T-helper 22 cell (primary cell): ENCODE results near the gene TMEM18.
"Not testable (repeated sequence)": the region's sequence is repeated elsewhere in the genome, so short reads cannot be mapped to it uniquely, and the experiment has no call there.

Experiments used
- DNase-seq: peaks from one replicate; pipeline ENCODE4 v3.0.0-alpha.2; 2020; ENCODE audit warnings: low read depth

TMEM18 gene

DNA sequence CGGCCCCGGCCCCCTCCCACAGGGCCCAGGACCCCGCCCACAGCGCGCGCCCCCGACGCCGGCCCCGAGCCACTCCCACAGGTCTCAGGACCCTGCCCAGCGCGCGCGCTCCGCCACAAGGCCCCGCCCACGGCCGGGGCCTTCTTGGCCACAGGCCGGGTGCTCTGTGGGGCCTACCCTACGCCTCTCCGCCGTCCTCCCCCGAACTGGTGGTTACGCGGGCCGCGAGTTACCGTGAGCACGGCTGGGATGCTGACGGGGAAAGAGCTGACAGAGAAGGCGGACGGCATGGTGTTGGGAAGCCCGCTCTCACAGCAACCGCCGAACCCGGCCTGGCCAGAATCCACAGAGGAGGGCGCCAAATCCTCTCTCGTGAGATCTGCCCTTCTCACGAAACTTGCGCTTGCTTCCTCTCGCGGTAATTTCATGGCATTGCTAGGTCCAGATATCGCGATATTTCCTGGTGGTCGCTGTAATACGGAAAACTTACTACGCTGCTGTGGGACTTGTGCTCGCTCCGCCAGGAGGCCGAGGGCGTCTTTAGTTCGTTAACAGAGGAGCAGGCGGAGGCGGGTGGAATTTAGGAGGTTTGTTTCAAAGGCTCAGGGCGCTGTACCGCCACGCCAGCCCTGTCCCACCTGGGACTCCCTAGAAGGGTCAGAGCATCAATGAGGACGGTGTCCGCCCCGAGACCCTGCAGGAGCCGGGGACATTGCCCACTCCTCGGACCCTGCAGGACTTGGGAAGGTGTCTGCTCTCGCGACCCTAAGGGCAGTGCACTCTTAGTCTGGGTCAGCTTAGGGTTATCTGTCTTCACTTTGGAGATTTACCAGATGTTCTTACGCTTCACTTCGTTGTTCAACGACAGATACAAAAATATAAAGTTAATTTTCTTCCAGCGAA, at the start of gene TMEM18:
TMEM18 (minus strand) TSS at position 351 of the 903 bp plus-strand sequence; CDS start at position 290, 61 bp downstream.
- peak; percentile 87 for DNase-seq

DNA sequence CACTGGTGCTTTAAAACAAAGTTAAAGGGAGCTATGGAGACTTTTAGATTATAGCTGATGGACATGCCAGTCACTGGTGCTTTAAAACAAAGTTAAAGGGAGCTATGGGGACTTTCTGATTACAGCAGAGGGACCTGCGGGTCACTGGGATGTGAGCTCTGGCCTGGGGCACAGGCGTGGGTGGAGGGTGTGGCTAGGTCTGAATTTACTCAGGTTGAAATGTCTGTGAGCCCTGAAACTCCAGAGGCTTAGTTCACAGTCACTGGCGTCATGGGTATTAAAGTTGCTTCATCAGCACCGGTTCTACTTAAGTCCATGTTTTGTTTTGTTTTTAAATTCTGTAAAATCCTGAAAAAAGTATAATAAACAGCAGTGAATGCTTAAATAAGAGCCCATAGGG, 49.0 kb upstream of the TMEM18 start:
- no peak for DNase-seq

DNA sequence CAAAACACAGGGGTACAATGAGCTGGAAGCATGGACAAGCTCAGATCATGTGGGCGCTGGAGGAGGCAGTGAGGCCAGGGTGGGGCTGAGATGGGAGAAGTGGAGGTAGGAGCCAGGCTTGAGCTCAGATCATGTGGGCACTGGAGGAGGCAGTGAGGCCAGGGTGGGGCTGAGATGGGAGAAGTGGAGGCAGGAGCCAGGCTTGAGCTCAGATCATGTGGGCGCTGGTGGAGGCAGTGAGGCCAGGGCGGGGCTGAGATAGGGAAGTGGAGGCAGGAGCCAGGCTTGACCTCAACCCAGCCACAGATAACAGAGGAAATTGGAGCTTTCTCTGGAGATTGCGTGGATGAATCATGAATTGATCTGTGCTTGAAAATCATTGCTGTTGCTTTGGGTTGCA, 48.3 kb upstream of the TMEM18 start:
- DNase-seq = no peak

DNA sequence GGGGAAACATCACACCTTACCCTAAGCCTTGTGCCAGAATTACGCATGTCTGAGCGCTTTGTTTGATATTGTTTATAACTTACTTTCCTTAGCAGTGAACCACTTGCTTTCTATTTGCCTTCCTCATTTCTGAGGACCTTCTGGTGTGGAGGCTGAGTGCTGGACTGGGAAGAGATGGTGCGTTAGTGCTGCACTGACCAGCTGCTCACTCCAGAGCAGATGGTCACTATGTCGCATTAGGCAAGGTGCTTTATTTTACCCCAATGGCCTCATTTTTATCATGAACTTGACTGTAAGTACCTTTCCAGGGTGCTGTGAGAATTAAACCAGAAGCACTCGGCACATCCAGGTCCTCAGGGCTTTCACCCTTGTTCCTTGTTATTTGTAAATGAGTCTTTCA, 46.6 kb upstream of the TMEM18 start:
- no peak for DNase-seq

DNA sequence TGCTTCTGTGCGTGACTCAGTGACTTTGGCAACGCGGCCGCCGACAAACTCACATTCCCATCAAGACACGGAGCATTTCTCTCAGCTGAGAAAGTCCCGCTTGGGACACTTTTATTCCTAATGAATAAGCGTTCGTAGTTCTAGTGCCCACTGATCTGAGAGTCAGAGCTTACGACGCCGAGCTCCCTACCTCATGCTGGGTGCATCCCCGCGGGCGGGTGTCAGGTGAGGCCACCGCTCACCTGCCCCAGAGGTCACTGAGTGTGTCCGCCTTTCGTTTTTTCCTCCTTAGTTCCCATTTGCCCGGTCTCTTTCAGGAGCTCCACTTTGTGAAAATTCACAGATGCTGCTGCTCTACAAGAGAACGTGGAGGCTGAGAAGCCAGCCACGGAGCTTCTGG, 43.6 kb upstream of the TMEM18 start:
- DNase-seq = no peak

DNA sequence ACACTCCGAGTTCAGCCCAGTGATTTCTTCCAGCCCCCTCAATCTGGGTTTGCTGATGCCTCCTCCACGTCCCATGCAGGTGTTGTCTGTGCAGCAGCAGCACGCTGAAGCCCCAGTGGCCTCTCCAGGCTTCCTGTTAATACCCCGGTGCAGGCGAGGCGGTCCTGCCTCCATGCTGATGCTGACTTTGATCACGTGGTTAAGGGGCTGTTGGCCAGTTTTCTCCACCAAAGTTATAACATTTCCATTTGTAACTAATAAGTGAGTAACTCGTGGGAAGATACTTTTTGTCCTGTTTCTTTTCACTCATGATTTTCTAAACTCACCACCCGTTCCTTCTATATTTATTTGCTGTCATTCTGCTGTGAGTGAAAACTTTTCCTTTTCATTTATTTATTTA, 42.5 kb upstream of the TMEM18 start:
- no peak for DNase-seq

DNA sequence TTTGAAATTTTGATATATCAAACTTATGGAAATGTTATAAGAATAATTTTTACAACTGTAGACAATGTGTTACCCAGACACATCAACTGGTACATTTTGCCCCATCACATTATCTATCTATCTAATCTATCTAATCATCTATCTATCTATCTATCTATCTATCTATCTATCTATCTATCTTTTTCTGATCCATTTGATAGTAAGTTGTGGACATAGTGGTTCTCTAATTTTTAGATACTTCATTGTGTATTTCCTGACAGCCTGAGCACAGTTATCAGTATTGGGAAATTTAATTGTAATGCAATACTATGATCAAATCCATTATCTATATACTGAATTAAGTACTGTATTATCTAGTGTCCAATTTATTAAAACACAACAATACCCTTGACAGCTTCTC, 42.0 kb upstream of the TMEM18 start:
- DNase-seq = no peak

DNA sequence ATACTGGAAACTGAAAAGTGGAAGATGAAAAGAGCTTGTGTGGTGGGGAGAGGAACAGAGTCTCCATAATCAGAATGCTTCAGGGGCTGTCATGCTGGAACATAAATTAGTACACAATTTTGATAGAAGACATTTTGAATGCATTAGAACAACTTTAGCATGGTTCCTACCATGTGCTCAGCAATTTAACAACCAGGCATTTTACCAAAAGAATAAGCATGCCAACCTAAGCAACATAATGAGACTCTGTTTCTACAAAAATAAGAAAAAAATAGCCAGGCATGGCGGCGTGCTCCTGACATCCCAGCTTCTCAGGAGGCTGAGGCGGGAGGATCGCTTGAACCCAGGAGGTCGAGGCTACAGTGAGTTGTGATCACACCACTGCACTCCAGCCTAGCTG, 40.5 kb upstream of the TMEM18 start:
- DNase-seq = no peak

DNA sequence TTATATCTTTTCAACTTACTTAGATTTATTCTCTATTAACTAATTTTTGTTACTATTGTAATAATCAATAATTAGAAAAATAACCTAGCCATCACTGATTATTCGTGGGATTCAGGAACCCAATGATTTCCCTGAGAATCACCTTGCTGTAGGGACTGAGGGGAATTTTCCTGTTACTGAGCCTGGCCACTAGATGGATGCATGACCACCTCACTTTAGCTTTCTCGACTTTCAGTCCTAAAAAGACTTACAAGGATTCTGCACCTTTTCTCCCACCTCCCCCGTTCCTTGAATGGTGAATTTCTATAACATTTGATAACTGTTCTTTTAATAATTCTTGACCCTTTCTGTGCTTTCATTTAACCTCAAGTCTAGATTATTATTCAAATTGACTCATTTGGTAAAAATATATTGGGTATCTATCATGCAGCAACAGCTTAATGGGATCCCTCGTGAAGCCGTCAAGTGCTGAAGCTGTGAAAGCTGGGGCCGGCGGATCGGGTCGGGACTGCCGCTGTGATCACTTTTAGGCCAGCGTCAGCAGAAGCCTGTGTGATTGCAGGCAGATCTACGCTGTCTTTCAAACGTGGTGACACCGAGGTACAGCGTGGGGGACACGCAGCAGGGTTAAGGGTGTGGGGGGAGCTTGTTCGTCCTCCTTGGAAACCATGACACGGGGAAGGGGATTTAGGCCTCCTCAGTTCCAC, 38.8 kb upstream of the TMEM18 start:
- no peak for DNase-seq

DNA sequence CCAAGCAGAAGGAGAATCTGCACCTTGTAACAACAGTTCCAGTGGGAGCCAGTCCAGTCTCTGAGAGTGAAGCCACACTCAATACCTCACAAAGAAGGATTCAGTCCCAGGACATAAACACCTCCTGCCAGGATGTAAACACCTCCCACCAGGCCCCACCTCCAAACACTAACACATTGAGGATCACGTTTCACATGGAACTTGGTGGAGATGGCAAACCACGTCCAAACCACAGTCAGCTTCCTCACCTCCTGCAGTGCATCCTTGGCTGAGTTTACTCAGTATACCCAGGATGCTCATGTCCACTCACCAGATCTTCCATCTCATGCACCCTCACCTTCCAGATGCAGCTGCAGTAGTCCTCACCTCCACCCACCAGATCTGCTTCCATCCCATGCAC, 37.8 kb upstream of the TMEM18 start:
- DNase-seq = no peak

DNA sequence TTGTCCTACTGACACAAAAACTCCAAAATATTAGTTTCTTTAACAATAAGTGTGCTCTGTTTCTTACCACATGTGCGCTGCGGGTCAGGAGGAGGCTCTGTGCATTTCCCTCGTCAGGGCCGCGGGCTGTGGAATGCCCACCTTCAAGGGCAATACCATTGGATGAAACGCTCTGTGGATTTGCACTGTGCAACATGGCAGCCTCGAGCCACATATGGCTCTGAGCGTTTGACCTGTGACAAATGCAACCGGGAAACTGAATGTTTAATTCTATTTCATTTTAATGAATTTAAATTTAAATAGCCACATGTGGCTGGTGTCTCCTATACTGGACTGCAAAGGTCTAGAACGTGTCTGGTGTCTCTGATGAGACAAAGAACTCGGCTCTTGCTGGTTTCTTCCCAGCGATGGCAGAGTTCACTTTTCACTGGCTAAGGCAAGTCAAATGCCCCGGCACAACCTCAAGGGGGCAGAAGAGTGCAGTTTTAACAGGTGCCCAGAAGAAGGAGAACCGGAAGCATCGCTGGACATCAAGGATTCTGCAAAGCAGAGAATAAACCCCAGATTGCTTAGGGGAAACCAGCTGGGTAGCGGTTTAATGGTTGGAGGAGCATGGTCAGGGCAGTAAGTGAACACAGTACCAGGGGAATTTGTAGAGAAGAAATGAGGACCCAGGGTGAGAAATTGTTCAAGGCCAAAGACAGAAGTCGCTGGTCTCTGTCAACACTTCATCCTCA, 37.0 kb upstream of the TMEM18 start:
- DNase-seq = no peak

DNA sequence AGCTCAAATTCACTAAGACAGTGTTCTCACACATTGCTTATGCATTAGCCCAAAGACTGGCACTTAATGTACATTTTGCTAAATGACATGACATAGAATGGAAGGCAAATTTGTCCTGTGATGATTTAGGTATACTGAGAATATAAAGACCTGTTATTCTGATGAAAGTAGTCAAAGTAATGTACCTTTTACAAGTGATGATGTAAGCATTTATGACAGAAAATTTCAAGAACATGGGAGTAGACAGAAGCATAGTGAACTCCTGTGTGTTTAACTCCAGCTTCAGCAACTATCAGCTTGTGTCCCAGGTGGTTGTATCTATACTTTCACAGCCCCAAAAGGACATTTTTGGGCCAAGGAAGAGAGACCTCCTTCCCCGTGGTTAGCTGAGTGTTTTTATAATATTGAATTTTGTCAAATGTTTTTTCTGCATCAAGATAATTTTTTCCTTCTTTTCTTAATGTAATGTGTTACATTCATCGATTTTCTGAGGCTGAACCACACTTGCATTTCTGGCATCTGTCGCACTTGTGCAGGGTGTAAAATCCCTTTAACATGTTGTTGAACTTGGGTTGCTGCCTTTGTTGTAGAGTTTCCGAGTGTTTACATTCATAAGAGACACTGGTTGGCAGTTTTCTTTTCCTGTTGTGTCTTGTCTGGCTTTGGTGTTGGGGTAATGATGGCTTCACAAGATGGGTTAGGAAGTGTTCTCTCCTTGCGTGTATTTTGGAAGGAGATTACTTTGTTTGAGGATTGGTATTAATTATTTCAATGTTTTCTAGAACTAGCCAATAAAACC, 33.9 kb upstream of the TMEM18 start:
- DNase-seq = no peak

DNA sequence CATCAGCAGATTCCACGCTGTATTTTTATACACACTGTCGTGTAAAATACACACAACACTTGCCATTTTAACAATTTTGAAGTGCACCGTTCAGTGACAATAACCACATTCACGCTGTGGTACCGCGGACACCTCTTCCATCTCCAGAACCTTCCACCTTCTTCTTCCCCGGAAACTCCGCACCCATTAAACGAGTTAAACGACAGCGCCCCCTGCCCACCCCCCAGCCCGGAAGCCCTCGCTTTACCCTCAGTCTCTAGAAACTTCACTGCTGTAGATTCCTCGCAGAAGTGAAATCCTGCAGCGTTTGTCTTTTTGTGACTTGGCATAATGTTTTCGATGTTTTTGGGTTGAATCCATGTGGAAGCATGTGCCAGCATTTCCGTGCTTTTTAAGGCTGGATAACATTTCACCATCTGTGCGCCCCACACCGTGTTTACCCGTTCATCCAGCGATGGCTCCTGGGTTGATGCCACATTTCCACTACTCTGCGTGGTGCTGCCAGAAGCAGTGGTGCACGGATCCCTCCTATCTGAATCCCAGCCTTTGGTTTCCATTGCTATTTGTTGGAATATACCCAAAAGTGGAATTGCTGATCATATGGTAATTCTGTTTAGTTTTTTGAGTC, 32.0 kb upstream of the TMEM18 start:
- DNase-seq = no peak

DNA sequence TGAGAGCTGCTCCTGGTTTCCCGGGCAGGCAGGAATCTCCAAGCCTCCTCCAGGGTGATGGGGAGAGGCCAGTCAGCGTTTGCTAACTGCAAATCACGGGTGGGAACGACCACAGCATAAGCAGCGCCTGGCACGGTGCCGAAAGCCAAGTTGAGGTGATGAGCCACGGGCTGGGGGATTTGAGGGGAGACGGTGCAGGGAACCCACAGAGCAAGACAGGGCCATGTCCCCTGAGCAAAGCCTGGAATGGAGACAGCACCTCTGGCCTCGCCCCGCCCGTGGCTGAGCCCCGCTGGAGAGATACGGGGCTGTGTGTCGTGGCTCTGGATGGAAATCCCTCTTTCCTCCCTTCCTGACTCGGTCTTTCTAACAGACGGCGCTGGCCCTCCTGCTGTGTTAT, 31.5 kb upstream of the TMEM18 start:
- DNase-seq = no peak

DNA sequence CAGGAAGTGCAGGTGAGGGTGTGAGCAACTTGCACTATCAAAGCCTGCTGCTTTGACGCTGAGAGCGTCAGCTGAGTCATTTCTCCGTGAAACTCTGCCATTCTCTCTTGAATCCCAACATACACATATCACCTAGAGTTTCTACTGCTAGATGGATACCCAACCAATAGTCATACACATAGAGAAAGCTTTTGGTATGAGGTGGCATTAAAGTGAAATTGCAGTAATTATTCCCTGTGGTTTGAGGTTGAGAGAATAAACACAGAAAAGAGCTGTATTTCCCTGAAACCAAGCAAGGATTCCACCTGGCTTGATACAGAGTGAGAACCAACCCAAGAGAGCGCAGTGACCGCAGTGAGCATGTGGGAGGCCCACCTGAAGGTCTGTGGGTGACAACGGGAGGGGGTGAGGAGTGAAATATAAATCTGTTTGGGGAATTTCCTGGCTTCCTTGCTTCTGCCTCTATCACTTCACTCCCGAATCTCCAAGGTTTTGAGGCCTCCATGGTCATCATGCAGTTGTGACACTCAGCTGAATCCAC, 28.8 kb upstream of the TMEM18 start:
- no peak for DNase-seq

DNA sequence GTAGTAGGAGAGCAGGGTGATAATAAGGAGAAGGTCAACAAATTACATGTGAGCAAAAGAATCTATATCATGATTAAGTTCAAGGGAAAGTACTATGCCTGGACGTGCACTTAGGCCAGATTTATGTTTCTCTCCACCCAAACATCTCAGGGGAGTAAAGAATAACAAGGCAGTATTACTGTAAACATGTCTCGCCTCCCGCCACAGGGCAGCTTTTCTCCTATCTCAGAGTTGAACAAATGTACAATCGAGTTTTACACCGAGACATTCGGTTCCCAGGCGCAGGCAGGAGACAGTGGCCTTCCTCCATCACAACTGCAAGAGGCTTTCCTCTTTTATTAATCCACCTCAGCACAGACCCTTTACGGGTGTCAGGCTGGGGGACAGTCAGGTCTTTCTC, 25.6 kb upstream of the TMEM18 start:
- not testable (repeated sequence) for DNase-seq

DNA sequence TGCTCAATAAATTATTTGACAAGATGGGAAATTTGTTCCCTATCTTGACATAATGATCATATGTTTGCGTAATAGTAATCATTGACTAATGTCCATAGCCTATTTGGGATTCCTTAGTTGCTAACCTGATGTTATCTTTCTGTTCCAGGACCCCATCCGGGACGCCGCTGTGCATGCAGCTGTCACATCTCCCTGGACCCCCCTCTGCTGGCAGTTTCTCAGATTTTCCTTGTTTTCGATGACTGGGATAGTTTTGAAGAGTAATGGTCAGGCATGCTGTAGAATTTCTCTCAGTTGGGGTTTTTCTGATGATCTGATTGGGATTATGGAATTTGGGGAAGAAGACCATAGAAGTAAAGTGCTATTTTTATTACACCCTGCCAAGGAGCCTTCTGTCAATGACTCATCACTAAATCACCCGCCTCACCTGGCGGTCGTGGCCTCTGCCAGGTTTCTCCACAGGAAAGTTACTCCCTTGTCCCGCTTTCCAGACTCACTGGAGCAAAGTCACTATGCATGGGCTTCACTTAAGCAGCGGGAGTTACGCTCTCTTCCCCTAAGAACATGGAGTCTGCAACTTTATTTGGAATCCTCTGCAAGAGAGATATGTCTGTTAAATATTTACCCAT, 19.9 kb upstream of the TMEM18 start:
- DNase-seq = no peak

DNA sequence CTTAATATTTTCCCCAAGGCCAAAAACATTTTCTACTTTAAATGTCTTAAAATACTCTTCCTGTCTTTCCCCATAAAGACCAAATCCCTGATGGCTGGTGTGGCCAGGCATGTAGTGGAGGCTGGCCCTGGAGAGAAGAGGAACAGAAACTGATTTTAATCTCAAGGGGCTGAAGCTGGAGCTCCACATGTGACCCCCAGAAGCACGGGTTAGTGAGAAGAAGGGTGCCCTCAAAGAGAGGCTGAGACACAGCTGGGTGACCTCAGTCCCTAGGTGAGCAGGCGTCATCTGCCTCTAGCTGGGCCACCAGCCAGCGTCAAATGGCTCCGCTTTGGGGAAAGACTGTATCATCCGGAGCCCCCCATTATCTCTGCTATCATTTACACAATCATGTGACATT, 19.3 kb upstream of the TMEM18 start:
- no peak for DNase-seq

DNA sequence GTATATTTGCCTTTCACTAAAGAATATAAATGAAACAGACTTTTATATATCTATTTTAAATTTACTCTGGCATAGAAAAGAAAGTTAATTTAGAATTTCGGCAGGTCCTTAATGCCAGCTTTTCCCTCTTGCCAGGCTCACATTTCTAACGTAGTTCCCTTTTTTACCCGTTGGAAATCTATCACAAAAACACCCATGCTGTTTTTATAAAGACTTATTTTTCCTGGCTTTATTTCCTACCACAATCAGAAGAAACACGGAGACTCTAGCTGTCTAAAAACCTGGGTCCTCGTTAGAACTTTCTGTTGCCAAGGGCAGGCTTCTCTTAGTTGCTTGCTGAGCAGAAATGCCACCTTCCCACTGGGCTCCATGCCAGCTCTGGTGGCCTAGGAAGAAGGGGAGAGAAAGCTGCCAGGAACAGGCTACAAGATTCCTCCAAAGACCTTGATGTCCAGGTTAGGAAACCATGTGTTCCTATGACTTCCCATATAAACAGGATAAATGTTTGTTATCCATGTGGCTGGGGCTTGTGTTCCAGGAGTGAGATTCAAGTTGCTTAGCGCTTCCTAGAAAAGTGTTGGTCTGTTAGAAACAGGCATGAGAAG, 17.8 kb upstream of the TMEM18 start:
- no peak for DNase-seq

DNA sequence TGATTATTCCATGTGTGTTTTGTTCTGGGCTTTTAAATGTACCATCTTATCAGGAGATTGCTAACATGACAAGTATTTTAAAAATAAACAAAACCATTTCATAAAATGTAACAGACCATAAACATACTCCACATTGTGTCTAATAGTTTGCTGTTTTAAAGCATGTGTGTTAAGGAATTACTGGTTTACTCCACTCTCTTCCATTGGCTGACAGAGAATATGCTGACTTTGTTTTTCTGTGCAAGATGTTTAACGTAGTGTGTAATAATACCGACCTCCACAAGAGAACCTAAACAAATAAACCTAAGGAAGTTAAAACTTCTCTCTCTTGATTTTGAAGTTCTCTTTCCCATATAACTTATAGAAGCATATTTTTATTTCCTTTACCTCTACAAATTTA, 17.0 kb upstream of the TMEM18 start:
- DNase-seq = no peak
